ENCODE measurements around the gene CACNA2D1. TPM values are rescaled to one million over a fixed set of nuclear protein-coding genes. Genes with fewer than 3 reads are reported as not detected.
"Not testable (repeated sequence)": the region's sequence is repeated elsewhere in the genome, so short reads cannot be mapped to it uniquely, and the experiment has no call there.

CACNA2D1 gene
- total RNA-seq, 1 donor from 2014 or later: 197 TPM

DNA sequence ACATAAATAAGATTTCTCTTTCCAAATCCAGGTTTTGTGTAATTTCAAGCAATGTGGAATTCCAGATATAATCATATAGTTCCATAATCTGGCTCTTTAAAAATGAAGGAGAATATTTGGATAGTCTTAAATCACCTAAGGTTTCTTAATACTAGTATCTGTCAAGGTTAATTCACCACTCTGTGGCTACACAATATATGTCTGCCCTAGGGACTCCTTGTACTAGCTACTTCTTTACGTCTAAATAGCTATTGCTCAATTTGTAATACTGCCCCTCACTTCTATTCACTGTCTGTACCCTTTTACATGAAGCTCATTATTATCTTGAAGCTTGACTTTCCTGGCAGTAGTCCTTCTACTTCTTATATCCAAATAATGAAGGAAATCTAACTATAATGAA is 47.2 kb downstream of the CACNA2D1 start:
- no peak for FAIRE-seq

DNA sequence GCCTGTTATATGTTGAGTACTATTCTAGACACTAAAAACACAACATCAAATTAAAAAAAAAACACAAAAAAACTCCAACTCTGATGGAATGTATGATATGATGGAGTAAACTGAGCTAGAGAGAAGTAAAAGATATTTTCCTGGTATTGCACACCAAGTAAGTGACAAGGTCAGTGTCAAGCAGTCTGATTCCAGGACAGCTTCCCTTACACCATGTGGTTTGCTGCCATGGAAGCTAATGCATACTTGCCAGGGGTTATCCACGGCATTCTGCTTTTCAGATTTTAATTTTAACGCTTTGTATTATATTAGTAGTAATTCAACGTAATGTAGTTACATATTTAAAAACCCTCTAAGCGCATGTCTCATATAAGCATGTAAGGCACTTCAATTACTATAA is 48.4 kb downstream of the CACNA2D1 start:
- FAIRE-seq: no peak
- no peak for DNase-seq (ENCODE audit: low spot score in 2 of 2)

More for the DNA sequence above, 47.2 kb downstream of the CACNA2D1 start:
- no peak for DNase-seq (ENCODE audit: low spot score in 2 of 2)

DNA sequence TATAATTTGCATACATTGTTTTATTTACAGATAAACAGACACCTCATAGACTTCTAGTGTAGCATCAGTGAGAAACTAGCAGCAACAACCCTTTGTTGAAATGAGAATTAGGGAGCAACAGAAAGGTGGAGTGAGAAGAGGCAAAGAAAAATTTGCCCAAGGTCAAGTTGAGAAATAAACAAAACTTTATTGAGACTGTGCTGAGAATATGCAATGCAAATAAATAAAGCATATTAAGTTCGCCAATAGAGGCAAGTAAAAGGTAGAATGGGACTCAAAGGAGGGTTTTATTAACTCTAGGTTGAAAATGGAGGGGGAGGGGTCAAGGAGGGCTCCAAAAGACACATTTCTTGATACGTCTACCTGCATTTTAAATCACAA is 49.7 kb downstream of the CACNA2D1 start:
- DNase-seq (ENCODE audit: low spot score in 2 of 2) (no peak), FAIRE-seq (no peak)

DNA sequence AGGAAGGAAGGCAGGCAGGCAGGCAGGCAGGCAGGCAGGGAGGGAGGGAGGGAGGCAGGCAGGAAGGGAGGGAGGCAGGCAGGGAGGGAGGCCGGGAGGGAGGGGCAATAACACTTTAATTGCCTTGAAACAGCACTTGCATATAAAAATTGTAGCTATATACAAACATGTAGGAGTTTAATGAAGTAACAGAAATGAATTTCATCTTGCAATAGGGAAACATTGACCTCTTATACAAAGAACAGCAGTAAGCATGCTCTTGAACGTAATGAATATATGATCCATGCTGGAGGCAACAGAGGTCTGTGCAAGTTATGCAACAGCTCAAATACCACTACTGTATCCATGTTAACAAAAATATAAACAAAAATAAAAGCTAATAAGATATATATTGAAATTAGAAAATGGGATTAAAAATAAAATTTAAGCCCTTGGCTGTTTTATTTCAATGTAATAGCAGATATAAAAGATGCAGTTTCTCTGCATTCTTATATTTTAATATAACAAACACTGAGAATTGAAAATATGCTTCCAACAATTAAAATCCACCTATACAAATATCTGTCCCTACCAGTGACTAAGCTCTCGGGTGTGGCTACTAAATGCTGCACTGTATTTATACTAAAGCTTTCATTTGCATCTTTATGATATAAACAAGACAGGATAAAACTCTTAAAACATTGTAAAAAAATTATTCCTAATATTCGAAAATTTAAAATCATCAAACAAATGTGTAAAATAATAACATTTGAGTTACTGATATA is 50.3 kb downstream of the CACNA2D1 start:
- no peak for FAIRE-seq
- no peak for DNase-seq (ENCODE audit: low spot score in 2 of 2)

DNA sequence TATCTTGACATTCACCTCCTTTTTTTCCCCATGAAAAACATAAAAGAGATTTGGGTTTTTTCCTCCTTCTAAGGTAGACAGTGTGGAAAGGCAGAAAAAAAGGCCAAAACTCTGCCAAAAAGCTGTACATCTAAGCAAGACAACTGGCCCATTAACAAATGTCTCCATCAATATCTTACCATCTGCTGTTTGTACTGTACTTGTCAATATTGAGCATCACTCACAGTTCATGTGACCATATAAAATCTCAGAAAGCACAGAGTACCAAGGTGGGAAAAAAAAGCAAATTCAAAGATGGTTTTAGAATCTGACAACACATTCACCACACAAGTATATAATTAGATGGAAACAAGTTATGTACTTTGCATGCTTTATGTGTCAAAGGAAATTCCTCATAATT is 52.6 kb downstream of the CACNA2D1 start:
- no peak for DNase-seq (ENCODE audit: low spot score in 2 of 2)
- FAIRE-seq: no peak

DNA sequence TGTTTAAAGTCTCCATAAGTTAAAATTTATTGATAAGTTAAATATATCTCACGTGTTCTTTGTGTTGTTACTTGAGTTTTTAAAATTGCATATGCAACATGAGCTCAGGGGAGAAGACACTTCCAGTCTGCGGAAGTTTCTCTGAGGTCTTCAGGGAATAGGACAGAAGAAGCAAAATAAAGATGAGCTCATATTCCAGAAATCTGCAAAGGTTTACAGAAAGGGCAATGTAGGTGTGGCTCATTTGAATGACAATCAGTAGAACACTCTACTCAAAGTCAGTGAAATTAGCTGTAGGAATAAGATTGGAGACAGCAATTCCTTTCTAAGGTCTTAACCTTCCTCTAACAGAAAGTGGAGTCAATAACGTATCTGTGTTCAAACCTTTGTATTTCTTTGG is 53.7 kb downstream of the CACNA2D1 start:
- no peak for DNase-seq (ENCODE audit: low spot score in 2 of 2)
- no peak for FAIRE-seq

DNA sequence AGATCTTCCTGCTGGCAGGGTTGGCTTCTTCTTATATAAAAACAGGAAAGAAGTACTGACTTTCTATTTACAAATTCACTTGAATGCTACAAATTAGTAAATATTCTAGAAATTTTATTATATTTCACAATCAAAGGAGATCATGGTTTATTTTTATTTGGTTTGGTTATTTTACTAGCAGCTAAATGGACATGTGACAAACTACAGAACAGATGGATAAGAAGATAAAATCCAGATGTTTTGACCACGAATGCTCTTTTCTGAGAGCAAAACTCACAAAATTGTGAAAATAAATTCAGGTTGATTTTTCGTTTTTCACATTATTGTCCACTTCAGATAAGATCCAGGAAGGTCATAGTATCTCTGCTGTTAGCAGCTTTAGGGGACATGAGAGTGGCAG is 55.4 kb downstream of the CACNA2D1 start:
- DNase-seq (ENCODE audit: low spot score in 2 of 2): no peak
- no peak for FAIRE-seq

DNA sequence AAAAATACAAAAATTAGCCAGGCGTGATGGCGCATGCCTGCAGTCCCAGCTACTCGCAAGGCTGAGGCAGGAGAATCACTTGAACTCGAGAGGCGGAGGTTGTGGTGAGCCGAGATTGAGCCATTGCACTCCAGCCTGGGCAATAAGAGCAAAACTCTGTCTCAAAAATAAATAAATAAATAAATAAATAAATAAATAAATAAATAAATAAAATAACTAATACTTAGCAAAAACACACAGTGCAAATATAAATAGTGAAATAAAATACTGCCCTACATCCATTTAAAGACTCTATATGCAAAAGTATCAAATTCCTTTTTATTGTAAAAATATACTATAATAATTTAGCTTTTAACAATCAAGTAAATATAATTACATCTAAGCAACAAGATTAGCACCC is 57.0 kb downstream of the CACNA2D1 start:
- DNase-seq (ENCODE audit: low spot score in 2 of 2): not testable (repeated sequence)
- peak; percentile 54 for FAIRE-seq

DNA sequence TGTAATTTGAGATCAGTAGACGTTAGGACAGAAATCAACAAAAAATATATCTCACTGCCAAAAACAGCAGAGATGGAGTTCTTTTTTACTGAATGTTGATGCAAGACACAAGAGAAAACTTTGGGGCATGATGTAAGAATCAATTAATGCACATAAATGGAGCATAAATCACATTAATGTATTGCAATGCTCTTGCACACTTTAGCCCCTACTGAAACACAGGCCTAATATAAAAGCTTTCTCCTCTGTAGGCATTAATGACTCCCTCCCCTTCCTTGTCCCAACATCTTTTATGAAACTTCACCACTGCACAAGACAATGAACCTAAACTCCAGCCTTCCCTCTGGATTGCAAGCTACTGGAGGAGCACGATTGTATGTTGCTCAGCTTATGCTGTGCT is 58.8 kb downstream of the CACNA2D1 start:
- no peak for FAIRE-seq
- DNase-seq (ENCODE audit: low spot score in 2 of 2): no peak

DNA sequence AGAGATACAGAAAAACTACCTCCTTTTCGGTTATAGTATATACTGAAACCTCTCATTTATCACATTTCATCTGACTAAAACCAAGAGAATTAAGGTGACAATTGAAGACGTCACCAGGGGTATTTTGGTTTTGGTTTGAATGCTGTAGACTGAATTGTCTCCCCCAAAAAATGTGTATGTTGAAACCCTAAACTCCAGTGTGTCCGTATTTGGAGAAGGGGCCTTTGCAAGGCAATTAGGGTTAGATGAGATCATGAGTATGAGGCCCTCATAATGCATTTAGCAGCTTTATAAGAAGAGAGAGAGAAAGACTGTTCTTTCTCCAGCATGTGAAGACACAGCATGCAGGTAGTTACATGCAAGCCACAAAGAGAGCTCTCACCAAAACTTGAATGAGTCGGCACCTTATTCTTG is 59.5 kb downstream of the CACNA2D1 start:
- FAIRE-seq (no peak), DNase-seq (ENCODE audit: low spot score in 2 of 2) (no peak)

DNA sequence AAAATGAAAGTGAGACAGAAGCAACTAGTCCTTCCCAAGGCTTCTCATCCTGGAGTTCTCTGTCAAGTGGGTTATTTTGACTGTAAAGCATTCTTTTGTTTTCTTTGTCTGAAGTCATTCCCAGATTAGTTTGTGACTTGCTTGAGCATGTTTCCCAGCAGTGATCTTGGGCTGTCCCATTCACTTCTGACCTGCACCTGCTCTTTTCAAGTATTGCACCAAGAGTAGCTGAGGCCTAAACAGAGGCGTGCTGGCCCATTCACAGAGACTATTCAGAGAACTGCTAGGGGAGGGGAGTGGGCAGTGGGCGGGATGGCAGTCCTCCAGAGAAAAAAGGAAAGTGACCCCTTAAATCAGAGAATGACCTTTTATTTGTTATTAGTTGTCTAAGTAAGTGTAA is 61.3 kb downstream of the CACNA2D1 start:
- no peak for DNase-seq (ENCODE audit: low spot score in 2 of 2)
- no peak for FAIRE-seq

DNA sequence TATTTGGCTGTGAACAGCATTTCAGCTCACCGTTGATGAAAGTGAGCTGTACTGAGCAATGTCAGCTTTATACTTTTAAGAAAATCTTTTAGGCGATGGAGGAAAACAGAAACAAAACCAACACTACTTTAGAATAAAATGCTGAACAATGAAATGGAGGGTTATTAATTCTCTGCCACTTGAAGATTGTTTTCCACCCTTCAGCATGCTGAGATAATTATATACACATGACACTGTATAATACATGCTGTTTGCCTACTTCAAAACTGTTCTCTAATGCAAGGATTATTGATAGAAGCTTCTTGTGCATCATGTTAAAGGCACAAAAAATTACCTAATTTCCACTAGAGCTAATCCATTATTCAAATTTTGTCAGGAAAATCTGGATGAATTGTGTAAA is 66.8 kb downstream of the CACNA2D1 start:
- no peak for DNase-seq (ENCODE audit: low spot score in 2 of 2)
- FAIRE-seq: no peak

DNA sequence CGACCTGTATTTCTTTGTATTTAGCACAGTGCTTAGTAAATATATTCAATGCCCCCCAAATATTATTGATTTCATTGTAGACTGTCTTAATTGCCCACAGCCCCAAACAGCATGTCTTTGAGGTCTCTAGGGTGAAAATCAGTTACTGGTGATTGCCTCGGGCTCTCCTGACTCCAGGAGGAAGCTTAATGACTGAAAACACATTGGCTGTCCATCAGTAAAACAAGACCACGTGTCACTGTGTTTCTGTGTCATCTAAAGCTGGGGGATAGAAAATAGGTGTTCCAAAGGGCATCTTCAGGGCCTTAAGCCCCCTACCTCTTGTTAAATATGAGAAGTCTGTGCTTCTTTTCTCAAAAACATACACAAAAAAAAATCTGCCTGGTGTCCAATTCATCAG is 67.9 kb downstream of the CACNA2D1 start:
- DNase-seq (ENCODE audit: low spot score in 2 of 2) (no peak), FAIRE-seq (no peak)

DNA sequence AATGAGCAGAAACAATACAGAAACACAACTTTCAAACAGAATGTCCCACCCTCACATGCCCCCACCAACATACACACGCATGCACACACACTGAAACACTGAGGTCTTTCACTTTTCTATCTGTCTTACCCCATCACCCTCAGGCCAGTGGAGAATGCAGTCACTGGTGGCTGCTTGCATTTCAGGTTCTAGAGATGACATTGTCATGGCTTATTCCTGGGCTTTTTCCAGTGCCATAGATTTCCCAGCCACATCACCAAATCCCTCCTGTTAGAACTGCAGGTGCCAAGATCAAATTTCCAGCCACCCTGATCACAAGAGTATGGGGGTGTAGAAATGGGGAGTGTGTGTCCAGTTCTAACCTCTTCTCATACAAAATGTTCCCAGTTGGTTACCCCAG is 68.4 kb downstream of the CACNA2D1 start:
- no peak for DNase-seq (ENCODE audit: low spot score in 2 of 2)
- FAIRE-seq: no peak

DNA sequence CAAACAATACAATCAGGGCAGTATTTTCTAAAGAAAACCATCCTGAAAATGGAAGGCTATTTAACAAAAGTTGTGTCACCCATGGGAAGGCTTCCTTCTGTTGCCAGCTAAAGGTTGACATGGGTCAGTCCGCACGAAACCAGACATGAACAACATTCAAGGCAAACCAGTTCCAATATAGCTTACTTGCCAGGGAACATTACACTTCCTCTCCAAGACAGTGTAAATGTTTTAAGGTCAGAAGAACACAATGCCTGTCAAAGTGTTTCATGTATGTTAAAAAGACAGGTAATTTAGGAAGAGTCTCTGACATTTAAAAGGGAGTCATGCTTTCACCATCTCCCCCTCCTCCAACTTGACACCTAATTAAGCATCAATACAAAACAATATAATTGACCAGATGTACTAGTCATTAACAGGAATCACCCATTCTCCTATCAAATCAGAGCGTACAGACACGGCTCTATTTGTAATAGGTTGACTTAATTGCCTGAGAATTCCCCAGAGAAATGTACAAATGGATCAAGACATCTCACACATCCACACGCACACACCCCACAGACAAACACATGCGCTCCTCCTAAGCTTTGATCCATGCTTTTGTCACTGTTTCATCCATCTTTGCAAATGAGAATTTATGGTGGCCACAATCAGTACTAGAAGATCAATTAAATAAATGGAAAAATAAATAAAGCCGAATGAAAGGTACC is 69.5 kb downstream of the CACNA2D1 start:
- no peak for DNase-seq (ENCODE audit: low spot score in 2 of 2)
- no peak for FAIRE-seq

DNA sequence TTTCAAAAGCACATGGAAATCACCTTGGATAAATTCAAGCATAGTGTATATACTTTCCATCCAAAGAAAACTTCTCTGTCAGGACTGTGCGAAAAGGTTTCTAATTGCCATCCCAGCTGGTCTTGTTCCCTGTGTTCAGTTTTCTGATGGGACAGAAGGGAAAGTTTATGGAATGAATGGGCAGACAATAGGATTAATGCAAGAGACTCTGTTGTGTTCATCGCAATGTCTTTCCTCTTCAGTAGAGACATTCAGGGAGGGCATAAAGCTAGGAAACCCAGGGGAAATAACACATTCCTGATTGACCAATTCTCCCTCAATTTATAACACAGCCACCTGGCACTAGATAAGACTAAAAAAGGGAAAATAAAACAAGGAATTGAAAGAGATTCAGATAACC is 78.9 kb downstream of the CACNA2D1 start:
- FAIRE-seq (no peak), DNase-seq (ENCODE audit: low spot score in 2 of 2) (no peak)

DNA sequence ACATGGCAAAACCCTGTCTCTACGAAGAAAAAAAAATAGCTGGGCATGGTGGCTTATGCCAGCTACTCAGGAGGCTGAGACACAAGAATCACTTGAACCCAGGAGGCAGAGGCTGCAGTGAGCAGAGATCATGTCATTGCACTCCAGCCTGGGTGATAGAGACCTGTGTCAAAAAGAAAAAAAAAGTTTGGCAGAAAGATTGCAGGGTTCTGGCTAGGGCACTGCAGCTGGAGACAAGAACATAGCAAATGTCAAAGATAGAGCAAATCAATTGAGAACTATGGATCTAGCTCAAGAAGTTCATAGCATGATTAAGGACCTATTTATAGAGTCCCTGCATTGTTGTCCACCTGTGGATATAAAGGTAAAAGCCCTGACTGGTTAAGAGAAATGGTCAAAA is 79.5 kb downstream of the CACNA2D1 start:
- DNase-seq (ENCODE audit: low spot score in 2 of 2): no peak
- no peak for FAIRE-seq

DNA sequence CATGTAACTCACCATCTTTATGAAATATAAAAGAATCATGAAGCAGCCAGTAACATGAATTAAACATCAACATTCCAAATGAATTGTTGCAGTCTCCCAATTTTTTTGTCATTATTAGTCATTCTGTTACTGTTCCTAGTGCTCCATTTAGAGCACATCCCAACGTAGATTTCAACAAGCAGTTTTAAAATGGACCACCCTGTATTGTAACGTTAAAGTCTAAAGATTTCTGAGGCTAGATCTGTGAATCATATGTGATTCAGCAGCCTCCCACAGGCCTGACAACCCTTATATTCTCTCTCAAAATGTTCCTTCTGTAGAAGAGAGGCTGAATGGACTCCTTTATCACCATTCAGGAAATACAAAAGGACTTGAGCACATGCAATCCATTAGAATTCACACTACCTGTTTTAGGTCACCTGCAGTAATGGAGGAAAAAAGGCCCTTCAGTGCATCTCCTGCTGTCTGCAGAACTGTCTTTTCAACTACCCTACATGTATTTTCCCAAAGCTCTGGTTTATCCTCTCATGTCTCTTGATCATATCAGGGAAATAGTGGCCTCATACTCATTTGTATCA is 81.4 kb downstream of the CACNA2D1 start:
- FAIRE-seq (no peak), DNase-seq (ENCODE audit: low spot score in 2 of 2) (no peak)

DNA sequence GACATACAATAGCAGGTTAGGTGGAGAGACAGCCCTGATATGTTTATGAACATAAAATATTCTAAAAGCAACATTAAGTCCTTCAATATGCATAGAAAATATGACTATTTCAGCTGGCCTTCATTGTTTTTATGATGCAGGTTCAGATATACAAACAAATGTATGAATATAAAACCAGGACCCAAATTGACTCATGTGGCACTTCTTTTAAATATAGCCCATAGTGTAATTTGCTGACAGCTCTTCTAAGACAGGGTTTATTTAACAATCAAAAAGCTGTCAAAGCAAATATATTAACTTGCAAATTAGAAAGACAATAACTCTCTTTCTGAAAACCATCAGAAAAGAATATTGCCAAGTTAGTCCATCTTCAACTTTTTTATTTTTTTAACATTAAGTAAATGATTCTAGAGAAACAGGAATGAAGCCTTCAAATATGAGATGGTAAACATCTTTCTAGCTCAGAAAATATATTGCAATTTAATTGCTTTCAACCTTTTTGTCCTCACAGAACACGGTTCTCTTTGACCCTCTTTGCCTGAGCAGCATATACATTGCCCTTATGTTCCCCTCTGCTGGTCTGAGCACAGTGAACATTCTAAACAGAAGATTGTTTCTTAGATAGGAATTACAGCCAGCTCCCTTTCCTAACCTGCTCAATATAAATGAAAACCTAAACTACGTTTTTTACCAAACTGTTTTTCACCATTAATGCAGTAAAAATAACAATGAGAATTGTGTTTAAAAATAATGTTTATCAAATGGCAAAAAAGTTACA is 82.8 kb downstream of the CACNA2D1 start:
- DNase-seq (ENCODE audit: low spot score in 2 of 2) (no peak), FAIRE-seq (no peak)

DNA sequence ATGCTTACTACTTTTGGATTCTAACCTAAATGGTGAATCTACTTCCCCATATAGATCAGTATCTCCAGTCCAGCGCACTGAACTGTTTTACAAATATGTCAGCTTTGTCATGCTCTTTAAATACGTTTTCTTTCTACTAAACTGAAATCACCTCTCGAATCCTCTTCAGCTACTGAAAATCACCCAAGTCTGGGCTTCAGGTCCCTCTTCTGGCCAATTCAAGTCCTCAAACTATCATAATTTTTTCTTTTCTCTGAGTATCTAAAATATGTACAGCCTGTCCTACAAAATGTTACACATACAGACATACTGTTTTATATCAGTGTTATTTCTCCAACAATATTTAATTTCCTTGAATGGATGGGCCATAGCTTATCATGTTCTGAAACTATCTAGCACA is 84.2 kb downstream of the CACNA2D1 start:
- no peak for FAIRE-seq

DNA sequence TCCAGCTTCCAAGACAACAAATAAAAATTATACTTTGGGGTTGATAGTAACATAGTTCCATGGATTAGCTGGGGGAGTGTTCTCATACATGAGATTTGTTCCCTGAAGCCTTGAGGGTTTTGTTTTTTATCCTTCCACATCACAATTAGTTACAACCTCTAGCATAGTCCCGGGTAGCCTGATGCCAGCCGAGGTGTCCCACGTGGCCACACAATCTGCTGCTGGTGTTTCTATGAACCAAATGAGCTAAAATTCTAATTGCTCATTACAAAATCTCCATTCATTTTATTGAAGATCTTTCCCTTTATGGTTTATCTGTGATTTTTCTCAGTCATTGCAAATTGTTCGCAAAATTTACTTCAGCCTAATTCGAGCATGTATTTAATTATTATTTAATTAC is 84.7 kb downstream of the CACNA2D1 start:
- DNase-seq (ENCODE audit: low spot score in 2 of 2) (no peak), FAIRE-seq (no peak)

More for the DNA sequence above, 84.2 kb downstream of the CACNA2D1 start:
- DNase-seq (ENCODE audit: low spot score in 2 of 2): no peak
